HG03066 (cell line): Measurements from ENCODE around the gene FAM181A.
A peak's percentile ranks its signal among the peaks of the same experiment; 100 is the strongest.

Experiments
- ATAC-seq: cut with Tn5 transposase; IDR thresholded peaks from one replicate; pipeline ENCODE4 v1.9.1; 2021; ENCODE audit warnings: low read depth; ENCODE audit not compliant: unreplicated experiment

The FAM181A gene

DNA sequence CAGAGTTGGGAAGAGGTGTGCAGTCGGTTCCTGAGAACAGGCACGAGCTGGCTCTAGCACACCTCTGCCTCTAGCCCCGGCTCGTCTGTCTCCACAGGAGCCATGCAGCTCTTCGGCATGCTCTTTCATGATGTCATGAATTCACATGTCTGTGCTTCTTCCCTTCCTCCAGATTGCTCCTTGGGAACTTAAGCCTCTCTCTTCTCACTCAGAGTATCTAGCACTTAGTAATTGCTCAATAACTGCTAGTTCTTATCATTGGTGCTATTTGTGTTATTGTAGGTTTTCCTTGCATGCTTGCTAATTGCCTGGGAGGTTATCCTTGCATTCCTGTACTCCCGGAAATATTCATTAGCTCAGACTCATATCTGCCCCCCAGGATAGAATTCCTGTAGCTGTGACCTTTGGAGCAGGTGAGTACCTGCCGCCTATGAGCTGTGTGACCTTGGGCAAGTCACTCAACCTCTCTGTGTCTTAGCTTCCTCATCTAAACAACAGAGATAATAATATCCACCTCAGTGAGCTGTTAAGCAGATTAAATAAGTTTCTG, 19.5 kb downstream of the FAM181A start:
- no peak for ATAC-seq

GRCh38 chr14:93947282-93947681, 20.1 kb downstream of the FAM181A start:
- no peak for ATAC-seq

GRCh38 chr14:93949511-93950075, 22.4 kb downstream of the FAM181A start:
- no peak for ATAC-seq

DNA sequence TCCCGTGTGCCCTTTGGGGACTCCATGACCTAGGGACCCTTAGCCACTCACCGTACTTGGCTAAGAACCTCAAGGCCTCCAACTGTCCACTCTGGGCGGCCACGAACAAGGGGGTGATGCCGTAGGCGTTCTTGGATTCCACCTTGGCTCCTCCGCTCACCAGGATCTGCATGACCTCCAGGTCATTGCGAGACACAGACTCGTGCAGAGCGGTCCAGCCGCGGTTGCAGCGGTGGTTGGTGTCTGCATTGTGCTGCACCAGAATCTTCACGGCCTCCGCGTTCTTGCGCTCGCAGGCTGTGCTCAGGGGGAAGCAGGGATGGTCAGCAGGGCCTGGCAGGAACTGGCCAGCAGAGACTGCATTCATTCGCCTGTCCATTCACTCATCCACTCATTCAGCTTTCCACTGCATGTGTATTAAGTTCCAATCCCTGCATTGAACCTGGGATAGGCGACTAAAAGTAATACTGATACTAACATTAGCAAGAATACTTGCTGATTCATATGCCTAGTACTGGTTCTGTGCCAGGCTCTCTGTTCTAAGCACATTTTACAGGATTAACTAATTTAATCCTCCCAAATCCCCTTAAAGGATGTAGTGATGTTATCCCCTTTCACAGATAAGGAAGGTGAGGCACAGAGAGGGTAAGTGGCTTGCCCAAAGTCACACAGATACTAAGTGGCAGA, 23.9 kb downstream of the FAM181A start:
- no peak for ATAC-seq

- ATAC-seq = no peak
Observed at GRCh38 chr14:93951635-93952540, 24.7 kb downstream of the FAM181A start.

DNA sequence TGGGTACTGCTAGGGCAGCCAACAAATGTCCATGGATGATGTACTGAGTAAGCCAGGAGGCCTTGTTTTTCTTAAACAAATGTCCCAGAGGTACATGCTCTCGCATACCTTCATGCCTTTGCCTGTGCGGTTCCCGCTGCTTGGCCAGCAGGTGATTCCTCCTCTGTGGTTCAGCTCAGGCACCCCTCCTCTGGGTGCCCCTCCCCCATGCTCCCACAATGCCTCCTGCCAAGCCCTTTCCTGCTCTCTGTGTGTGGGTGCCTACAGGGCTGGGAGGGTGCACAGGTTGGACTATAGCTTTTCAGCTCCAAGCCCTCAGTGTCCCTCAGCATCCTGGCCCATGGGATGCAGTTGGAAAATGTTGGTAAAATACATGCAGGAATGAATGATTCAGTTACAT, 25.7 kb downstream of the FAM181A start:
- ATAC-seq = no peak

DNA sequence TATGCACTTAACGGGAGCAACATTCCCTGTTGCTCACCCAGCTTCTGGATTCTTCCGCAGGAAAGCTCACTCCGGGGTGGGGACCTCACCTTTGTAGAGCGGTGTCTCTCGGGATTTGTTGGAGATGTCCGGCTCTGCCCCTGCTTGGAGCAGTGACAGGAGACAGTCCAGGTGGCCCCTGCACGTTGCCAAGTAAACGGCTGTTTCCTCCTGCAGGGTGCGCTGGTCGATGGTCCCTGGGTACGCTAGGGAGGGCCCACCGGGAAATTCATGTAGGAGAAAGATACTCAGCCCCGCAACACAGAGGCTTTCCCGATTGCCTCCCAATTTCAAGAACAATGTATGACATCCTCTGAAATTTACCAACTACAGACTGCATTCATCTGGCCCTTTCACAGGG, 26.1 kb downstream of the FAM181A start:
- no peak for ATAC-seq

GRCh38 chr14:93953739-93954515, 26.8 kb downstream of the FAM181A start:
- no peak for ATAC-seq

GRCh38 chr14:93954516-93954830, 27.3 kb downstream of the FAM181A start:
- no peak for ATAC-seq

DNA sequence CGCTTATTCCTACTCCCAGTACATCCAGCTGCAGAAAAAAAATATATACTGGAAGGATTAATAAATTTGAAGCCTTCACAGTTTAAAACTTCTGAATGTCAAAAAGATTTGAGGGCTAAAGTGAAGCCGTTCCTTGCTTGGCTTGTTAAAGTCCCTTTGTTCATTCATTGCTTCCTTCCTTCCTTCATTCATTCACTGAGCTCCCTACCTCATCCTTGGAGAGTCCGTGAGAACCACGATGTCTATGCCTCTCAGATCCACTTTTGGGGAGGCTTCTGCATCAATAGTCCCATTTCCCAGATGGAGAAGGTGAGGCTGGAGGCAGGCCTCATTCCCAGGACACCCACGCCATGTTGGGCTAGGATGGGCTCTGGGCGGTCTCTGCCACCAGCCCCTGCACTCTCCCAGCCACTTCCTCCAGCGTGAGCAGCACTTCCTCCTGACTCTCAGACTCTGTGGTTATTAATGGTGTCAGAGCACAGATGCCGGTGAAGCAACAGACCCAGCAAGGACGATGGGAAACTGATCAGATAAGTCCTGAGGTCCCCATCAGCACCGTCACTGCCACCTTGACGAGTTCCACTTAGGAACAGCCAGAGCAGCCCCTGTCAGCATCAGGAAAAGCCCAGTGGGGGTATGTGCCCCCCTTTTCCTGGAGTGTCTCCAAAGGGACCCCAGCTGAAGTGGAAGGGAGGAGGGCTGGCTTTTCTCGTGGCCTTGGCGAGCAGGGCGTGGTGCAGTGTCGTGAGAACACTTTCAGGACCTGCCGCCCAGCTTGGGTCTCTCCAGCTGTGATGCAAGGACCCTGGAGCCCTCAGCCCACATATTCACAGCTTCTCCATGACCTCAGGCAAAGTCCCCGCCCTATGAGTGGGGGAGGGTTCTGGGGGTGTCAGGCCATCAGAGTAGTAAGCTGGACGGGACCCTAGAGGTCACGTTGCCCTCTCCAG, 28.0 kb downstream of the FAM181A start:
- no peak for ATAC-seq

DNA sequence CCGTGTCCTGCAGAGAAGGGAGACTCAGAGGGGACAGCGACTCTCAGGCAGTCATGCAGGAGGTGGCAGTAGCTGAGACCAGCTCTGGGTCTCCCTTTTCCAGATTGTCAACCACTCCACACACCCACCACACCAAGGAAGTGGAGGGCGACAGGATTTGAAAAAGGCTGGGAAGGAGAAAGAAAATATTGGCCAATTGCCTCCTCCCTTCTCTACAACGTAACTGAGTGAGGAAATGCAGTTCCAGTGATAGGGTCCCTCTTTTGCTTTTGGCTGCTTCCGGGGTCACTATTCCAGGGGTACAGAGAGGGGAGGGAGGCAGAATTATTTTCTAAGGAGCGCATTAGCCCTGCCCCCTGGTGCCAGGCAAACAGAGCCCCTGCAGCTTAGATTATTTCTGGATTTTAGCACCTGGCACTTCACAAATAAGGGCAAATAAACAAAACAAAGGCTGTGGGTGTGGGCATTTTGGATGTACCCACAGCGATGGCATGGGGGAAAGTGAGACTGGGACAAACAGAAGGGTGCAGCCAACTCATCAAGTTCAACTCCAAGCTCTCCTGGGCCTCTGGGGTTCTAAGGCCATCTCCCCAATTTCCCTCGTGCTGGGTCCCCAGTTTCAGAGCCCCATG, 28.8 kb downstream of the FAM181A start:
- ATAC-seq = no peak

- no peak for ATAC-seq
Observed at GRCh38 chr14:93956514-93957332, 29.6 kb downstream of the FAM181A start.

DNA sequence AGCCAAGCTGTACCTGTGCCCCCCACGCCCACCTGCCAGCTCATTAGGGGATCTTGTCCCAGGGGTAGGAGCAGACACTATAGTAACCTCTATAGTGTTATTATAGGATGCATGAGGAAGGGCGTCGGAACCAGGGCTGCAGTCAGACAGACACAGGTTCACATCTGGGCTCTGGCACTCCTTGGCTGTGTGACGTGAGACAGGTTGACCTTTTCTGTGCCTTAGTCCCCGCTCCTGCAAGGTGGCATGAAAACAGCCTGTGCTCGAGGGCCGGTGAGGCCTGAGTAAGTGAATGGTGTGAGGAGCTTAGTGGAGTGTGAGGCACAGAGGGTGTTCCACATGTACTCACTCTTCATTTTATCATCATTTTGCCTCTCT, 30.2 kb downstream of the FAM181A start:
- ATAC-seq = no peak

GRCh38 chr14:93957751-93958566, 30.8 kb downstream of the FAM181A start:
- ATAC-seq = no peak

- ATAC-seq = no peak
Observed at GRCh38 chr14:93958567-93959238, 31.6 kb downstream of the FAM181A start.

- peak; percentile 67 for ATAC-seq
Observed at GRCh38 chr14:93959239-93960107, 32.3 kb downstream of the FAM181A start.
